HepG2 (cell line): ENCODE measurements around the gene WDR37. TPM values are rescaled to one million over a fixed set of nuclear protein-coding genes. Genes with fewer than 3 reads are reported as not detected.

ENCODE experiments used
- DNMT3B ChIP-seq: conservative IDR thresholded peaks from 2 replicates; pipeline ENCODE4 v1.6.1; 2016; ENCODE audit warnings: missing biosample characterization, control low read depth
- ETV6 ChIP-seq: sonication (generic); formaldehyde crosslinking; conservative IDR thresholded peaks from 2 replicates; pipeline ENCODE4 v1.4.0; 2020; ENCODE audit warnings: missing genetic modification reagents
- FOSL1 ChIP-seq: sonication (generic); formaldehyde crosslinking; IDR thresholded peaks from 2 replicates; pipeline ENCODE4 v1.9.0; 2021; ENCODE audit warnings: missing genetic modification reagents, borderline replicate concordance
- GLI4 ChIP-seq: sonication (generic); formaldehyde crosslinking; IDR thresholded peaks from 2 replicates; pipeline ENCODE4 v1.5.1; 2020; ENCODE audit warnings: missing genetic modification reagents, mild to moderate bottlenecking, moderate library complexity, borderline replicate concordance
- HDAC2 ChIP-seq: sonication (generic); formaldehyde crosslinking; IDR thresholded peaks from 2 replicates; pipeline ENCODE4 v1.4.0; 2020; ENCODE audit warnings: missing genetic modification reagents
- HOXA7 ChIP-seq: sonication (generic); formaldehyde crosslinking; IDR thresholded peaks from 2 replicates; pipeline ENCODE4 v1.8.1; 2022; ENCODE audit warnings: mild to moderate bottlenecking, missing genetic modification reagents, moderate library complexity
- KAT7 ChIP-seq: IDR thresholded peaks from 2 replicates; pipeline ENCODE4 v1.6.1; 2018; ENCODE audit warnings: borderline replicate concordance, missing compliant biosample characterization
- NRL ChIP-seq: sonication (generic); formaldehyde crosslinking; IDR thresholded peaks from 2 replicates; pipeline ENCODE4 v1.5.0; 2020; ENCODE audit warnings: missing genetic modification reagents, mild to moderate bottlenecking, moderate library complexity, borderline replicate concordance
- PCBP1 ChIP-seq: fragments of 200-400 bp; formaldehyde crosslinking; IDR thresholded peaks from 2 replicates; pipeline ENCODE4 v1.6.1; 2017; ENCODE audit warnings: mild to moderate bottlenecking, low read depth, low read length, borderline replicate concordance
- RNF2 ChIP-seq: fragments of 450-650 bp; conservative IDR thresholded peaks from 2 replicates; pipeline ENCODE4 v1.6.1; 2016; ENCODE audit warnings: low read depth
- SRY ChIP-seq: sonication (generic); formaldehyde crosslinking; IDR thresholded peaks from 2 replicates; pipeline ENCODE4 v1.8.0; 2022; ENCODE audit warnings: mild to moderate bottlenecking, missing genetic modification reagents
- ZBTB38 ChIP-seq: sonication (generic); formaldehyde crosslinking; IDR thresholded peaks from 2 replicates; pipeline ENCODE4 v1.5.1; 2020; ENCODE audit warnings: mild to moderate bottlenecking, missing genetic modification reagents
- ZBTB7B ChIP-seq: sonication (generic); formaldehyde crosslinking; IDR thresholded peaks from 2 replicates; pipeline ENCODE4 v1.4.0; 2020; ENCODE audit warnings: missing genetic modification reagents
- ZNF101 ChIP-seq: sonication (generic); formaldehyde crosslinking; IDR thresholded peaks from 2 replicates; pipeline ENCODE4 v1.4.0; 2020; ENCODE audit warnings: mild to moderate bottlenecking, low read depth, missing genetic modification reagents, borderline replicate concordance
- ZNF747 ChIP-seq: sonication (generic); formaldehyde crosslinking; IDR thresholded peaks from 2 replicates; pipeline ENCODE4 v1.8.1; 2023; ENCODE audit warnings: missing genetic modification reagents, mild to moderate bottlenecking, borderline replicate concordance
- ZNF766 ChIP-seq: sonication (generic); formaldehyde crosslinking; IDR thresholded peaks from 2 replicates; pipeline ENCODE4 v1.5.0; 2020; ENCODE audit warnings: missing genetic modification reagents, borderline replicate concordance
- polyA plus RNA-seq, 8 experiments: library from polyadenylated mRNA; depleted of rRNA in 3 of 8; stranded (reverse) in 7 of 8; unstranded in 1 of 8; fragments of >200 nt; fragmentation: Illumina TruSeq in 4 of 8; extraction: Trizol in 4 of 8; gene quantifications; 2 replicates each; pipeline versions ENCODE4 v1.2.1 to v1.2.3, GENCODE V29; 2011 to 2016; ENCODE audit warnings: low read depth in 4 of 8, missing spikeins in 1 of 8, mixed read lengths in 1 of 8; ENCODE audit not compliant: insufficient read depth in 1 of 8
- total RNA-seq, 5 experiments: library from RNA; depleted of rRNA; stranded (reverse); fragments of >200 nt; fragmentation: Illumina TruSeq; extraction: Trizol; gene quantifications; 2 replicates each; pipeline ENCODE4 v1.2.3, GENCODE V29; 2016; ENCODE audit warnings: low read depth in 1 of 5
- TF ChIP-seq, protein P1 (sequence below): sonication (generic); formaldehyde crosslinking; IDR thresholded peaks from 2 replicates; pipeline ENCODE4 v1.4.0; 2020; ENCODE audit warnings: mild to moderate bottlenecking, missing genetic modification reagents
- TF ChIP-seq, protein P2 (sequence below): IDR thresholded peaks from 2 replicates; pipeline ENCODE4 v1.6.1; 2016; ENCODE audit warnings: low read depth, borderline replicate concordance
- TF ChIP-seq, protein P3 (sequence below): sonication (generic); formaldehyde crosslinking; IDR thresholded peaks from 2 replicates; pipeline ENCODE4 v1.5.0; 2020; ENCODE audit warnings: missing genetic modification reagents
- TF ChIP-seq, protein P4 (sequence below): IDR thresholded peaks from 2 replicates; pipeline ENCODE4 v1.6.1; 2016; ENCODE audit warnings: missing genetic modification reagents, missing compliant biosample characterization
- TF ChIP-seq, protein P5 (sequence below): sonication (generic); formaldehyde crosslinking; IDR thresholded peaks from 2 replicates; pipeline ENCODE4 v1.8.1; 2023; ENCODE audit warnings: mild to moderate bottlenecking, missing genetic modification reagents

WDR37 gene
- total and polyA plus RNA-seq, 2 of the 13 experiments (the other 11 are each of a cell fraction or from before 2014, with no cell fraction given) = 5.9 to 7.5 TPM

DNA sequence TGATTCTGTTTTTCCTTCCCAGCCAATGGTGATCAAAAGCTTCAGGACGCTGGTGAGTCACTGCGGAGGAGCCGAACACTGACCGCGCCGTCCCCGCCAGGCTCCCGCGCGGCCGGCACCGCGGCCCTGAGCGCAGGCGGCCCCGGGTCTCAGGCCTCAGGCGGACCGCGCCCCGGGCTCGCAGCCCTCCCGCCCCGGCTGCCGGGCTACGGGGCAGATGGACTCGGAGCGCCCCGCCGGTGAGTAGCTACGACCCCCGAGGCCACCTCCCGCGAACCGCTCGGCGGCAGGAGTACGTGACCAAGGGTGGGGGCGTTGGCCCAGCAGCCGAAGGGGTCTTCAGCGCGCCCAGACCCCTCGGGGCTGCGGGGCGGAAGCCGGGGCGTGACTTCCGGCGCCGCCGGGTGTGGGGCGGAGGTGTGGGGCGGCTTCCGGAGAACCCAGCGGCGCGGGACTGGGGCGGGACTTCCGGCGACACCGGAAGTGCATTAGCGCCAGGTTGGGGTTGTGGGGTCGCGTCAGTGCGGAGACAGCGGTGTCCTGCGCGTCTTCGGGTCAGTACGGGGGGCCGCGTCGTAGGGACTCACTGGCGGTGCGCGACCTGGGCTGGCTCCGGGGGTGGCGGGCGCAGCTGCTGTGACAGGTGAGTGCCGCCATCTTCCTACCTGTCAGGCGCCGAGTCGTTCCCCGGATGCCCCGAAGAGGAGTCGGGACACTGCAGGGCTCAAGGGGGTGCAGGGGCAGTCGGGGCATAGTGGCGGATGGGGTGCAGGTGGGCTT lies at the start of gene WDR37 (continued):
- TF ChIP-seq, protein P1, sequence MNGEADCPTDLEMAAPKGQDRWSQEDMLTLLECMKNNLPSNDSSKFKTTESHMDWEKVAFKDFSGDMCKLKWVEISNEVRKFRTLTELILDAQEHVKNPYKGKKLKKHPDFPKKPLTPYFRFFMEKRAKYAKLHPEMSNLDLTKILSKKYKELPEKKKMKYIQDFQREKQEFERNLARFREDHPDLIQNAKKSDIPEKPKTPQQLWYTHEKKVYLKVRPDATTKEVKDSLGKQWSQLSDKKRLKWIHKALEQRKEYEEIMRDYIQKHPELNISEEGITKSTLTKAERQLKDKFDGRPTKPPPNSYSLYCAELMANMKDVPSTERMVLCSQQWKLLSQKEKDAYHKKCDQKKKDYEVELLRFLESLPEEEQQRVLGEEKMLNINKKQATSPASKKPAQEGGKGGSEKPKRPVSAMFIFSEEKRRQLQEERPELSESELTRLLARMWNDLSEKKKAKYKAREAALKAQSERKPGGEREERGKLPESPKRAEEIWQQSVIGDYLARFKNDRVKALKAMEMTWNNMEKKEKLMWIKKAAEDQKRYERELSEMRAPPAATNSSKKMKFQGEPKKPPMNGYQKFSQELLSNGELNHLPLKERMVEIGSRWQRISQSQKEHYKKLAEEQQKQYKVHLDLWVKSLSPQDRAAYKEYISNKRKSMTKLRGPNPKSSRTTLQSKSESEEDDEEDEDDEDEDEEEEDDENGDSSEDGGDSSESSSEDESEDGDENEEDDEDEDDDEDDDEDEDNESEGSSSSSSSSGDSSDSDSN (CRISPR knock-in tag) = peak; percentile 94
- TF ChIP-seq, protein P2, sequence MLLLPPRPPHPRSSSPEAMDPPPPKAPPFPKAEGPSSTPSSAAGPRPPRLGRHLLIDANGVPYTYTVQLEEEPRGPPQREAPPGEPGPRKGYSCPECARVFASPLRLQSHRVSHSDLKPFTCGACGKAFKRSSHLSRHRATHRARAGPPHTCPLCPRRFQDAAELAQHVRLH (CRISPR knock-in tag) = 0 out of 2 replicates have a peak, but pooled peaks have one; percentile 34
- TF ChIP-seq FOSL1 (CRISPR knock-in tag) (no peak), RNF2 (peak; percentile 66), HOXA7 (CRISPR knock-in tag) (0 out of 2 replicates have a peak, but pooled peaks have one; percentile 28), HDAC2 (CRISPR knock-in tag) (peak; percentile 41), ETV6 (CRISPR knock-in tag) (no peak; the same call in 1 of the 2 replicates), ZNF747 (CRISPR knock-in tag) (0 out of 2 replicates have a peak, but pooled peaks have one; percentile 19), ZBTB7B (CRISPR knock-in tag) (peak; percentile 98), NRL (CRISPR knock-in tag) (peak; percentile 77; the same call in 1 of the 2 replicates), SRY (CRISPR knock-in tag) (peak; percentile 93; the same call in 1 of the 2 replicates), DNMT3B (no peak), ZBTB38 (CRISPR knock-in tag) (0 out of 2 replicates have a peak, but pooled peaks have one; percentile 20), GLI4 (CRISPR knock-in tag) (no peak), PCBP1 (no peak), KAT7 (CRISPR knock-in tag) (peak; percentile 73; the same call in 1 of the 2 replicates), ZNF101 (CRISPR knock-in tag) (no peak), ZNF766 (CRISPR knock-in tag) (0 out of 2 replicates have a peak, but pooled peaks have one; percentile 27)
- TF ChIP-seq, protein P3, sequence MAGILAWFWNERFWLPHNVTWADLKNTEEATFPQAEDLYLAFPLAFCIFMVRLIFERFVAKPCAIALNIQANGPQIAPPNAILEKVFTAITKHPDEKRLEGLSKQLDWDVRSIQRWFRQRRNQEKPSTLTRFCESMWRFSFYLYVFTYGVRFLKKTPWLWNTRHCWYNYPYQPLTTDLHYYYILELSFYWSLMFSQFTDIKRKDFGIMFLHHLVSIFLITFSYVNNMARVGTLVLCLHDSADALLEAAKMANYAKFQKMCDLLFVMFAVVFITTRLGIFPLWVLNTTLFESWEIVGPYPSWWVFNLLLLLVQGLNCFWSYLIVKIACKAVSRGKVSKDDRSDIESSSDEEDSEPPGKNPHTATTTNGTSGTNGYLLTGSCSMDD (CRISPR knock-in tag) = no peak
- TF ChIP-seq, protein P4, sequence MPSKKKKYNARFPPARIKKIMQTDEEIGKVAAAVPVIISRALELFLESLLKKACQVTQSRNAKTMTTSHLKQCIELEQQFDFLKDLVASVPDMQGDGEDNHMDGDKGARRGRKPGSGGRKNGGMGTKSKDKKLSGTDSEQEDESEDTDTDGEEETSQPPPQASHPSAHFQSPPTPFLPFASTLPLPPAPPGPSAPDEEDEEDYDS (CRISPR knock-in tag) = 0 out of 2 replicates have a peak, but pooled peaks have one; percentile 20
- TF ChIP-seq, protein P5, sequence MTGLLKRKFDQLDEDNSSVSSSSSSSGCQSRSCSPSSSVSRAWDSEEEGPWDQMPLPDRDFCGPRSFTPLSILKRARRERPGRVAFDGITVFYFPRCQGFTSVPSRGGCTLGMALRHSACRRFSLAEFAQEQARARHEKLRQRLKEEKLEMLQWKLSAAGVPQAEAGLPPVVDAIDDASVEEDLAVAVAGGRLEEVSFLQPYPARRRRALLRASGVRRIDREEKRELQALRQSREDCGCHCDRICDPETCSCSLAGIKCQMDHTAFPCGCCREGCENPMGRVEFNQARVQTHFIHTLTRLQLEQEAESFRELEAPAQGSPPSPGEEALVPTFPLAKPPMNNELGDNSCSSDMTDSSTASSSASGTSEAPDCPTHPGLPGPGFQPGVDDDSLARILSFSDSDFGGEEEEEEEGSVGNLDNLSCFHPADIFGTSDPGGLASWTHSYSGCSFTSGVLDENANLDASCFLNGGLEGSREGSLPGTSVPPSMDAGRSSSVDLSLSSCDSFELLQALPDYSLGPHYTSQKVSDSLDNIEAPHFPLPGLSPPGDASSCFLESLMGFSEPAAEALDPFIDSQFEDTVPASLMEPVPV (CRISPR knock-in tag) = no peak
